A673 (cell line): ENCODE measurements around the gene TMEM150A. TPM values are rescaled to one million over a fixed set of nuclear protein-coding genes. Genes with fewer than 3 reads are reported as not detected.

Experiments
- BruUV-seq: library from RNA; stranded (reverse); fragments of 400-500 nt; replicated peaks from 2 replicates; lab custom pipeline; 2021; lab: Mats Ljungman, UMichigan
- CTCF ChIA-PET: fragments of 300-600 bp; sonication (Branson Sonifier 250); formaldehyde crosslinking; loops from one replicate; lab custom pipeline; 2022; ENCODE audit warnings: antibody characterized with exemption; lab: Charles Lee
- POLR2A ChIA-PET: fragments of 300-600 bp; sonication (Branson Sonifier 250); formaldehyde crosslinking; loops from one replicate; lab custom pipeline; 2022; ENCODE audit warnings: antibody characterized with exemption; ENCODE audit not compliant: low non-redundant PET; lab: Charles Lee
- DNase-seq: peaks from one replicate; pipeline ENCODE4 v3.0.0-alpha.2; 2015; ENCODE audit warnings: low spot score
- H3K27ac ChIP-seq: fragments of 200-600 bp; sonication (generic); 2 replicates; pipeline ENCODE4 v1.5.1; 2016; ENCODE audit warnings: mixed run types, low read depth, mild to moderate bottlenecking, mixed read lengths, antibody characterized with exemption, low read length; ENCODE audit not compliant: poor library complexity, severe bottlenecking
- H3K27me3 ChIP-seq: fragments of 200-600 bp; sonication (generic); replicated peaks from 2 replicates; pipeline ENCODE4 v1.6.1; 2017; ENCODE audit warnings: mixed run types, low read depth, mild to moderate bottlenecking, mixed read lengths, antibody characterized with exemption, low read length; ENCODE audit not compliant: insufficient read depth, poor library complexity
- H3K36me3 ChIP-seq: fragments of 200-600 bp; sonication (generic); 2 replicates; pipeline ENCODE4 v1.6.1; 2016; ENCODE audit warnings: mixed run types, mild to moderate bottlenecking, mixed read lengths, antibody characterized with exemption, low read length; ENCODE audit not compliant: insufficient read depth, poor library complexity, severe bottlenecking
- H3K4me1 ChIP-seq: fragments of 200-600 bp; sonication (generic); 2 replicates; pipeline ENCODE4 v1.6.1; 2017; ENCODE audit warnings: mixed run types, mild to moderate bottlenecking, mixed read lengths, antibody characterized with exemption, low read length; ENCODE audit not compliant: insufficient read depth, poor library complexity, severe bottlenecking
- H3K4me3 ChIP-seq: fragments of 200-600 bp; sonication (generic); 2 replicates; pipeline ENCODE4 v1.5.1; 2016; ENCODE audit warnings: low read depth, mixed run types, mild to moderate bottlenecking, mixed read lengths, low read length; ENCODE audit not compliant: poor library complexity, severe bottlenecking
- H3K9me3 ChIP-seq: fragments of 200-600 bp; sonication (generic); 2 replicates; pipeline ENCODE4 v1.6.1; 2016; ENCODE audit warnings: mixed run types, low read depth, mild to moderate bottlenecking, mixed read lengths, antibody characterized with exemption, low read length; ENCODE audit not compliant: poor library complexity, severe bottlenecking
- CTCF ChIP-seq: fragments of 300-800, 200-600 bp; sonication (generic); conservative IDR thresholded peaks from 2 replicates; pipeline ENCODE4 v1.5.1; 2017; ENCODE audit warnings: low read depth, mild to moderate bottlenecking, antibody characterized with exemption, low read length, moderate library complexity, mixed read lengths
- EZH2 ChIP-seq: fragments of 200-600 bp; sonication (generic); IDR thresholded peaks from 2 replicates; pipeline ENCODE4 v1.6.1; 2017; ENCODE audit warnings: borderline replicate concordance, low read depth, mild to moderate bottlenecking, mixed read lengths, antibody characterized with exemption, low read length; ENCODE audit not compliant: poor library complexity, severe bottlenecking
- intact Hi-C: fragments of 100-400 bp; cut with micrococcal nuclease; formaldehyde crosslinking; loops from one replicate; pipeline ENCODE4 v1.10.0; 2022; ENCODE audit not compliant: unreplicated experiment
- total RNA-seq: library from RNA; stranded (reverse); gene quantifications from 2 replicates; pipeline ENCODE4 v1.2.3, GENCODE V29; 2021

TMEM150A gene
- total RNA-seq, 1 experiment from 2014 or later = 6.6 TPM

- Histone ChIP-seq H3K9me3 (no peaks in the 10 kb centered on the region), H3K27ac (no peak overlapping the region), H3K27me3 (no peaks in the 10 kb centered on the region), H3K36me3 (peaks cover 81% of the 10 kb centered on the region), H3K4me1 (no peaks in the 10 kb centered on the region), H3K4me3 (no peak overlapping the region)
- DNase-seq = no peak
- ChIA-PET CTCF (interaction anchor here (1.7 to 2.2 kb wide), 2 partner anchors 11 to 166 kb away, joined by 5 to 8 read pairs; no protein-coding TSS in a partner anchor), POLR2A (no interaction called here)
- no peak for TF ChIP-seq CTCF
- BruUV-seq = no TSS peak
- intact Hi-C loops = loop anchor here (5.0 to 10.0 kb wide), 2 partner anchors 164 to 477 kb away; no protein-coding TSS in a partner anchor
These were observed 45.5 kb upstream of the TMEM150A start for GRCh38 chr2:85647823-85648526.

GRCh38 chr2:85646166-85646565 lies 43.7 kb upstream of the TMEM150A start:
- peaks cover 88% of the 10 kb centered on the region for H3K36me3 ChIP-seq
- intact Hi-C loops = loop anchor here (5.0 to 10.0 kb wide), 2 partner anchors 166 to 479 kb away; no protein-coding TSS in a partner anchor

GRCh38 chr2:85644909-85645308 lies 42.4 kb upstream of the TMEM150A start:
- H3K36me3 ChIP-seq = peaks cover 94% of the 10 kb centered on the region
- TF ChIP-seq CTCF (no peak), EZH2 (no peak)
- no peak overlapping the region for H3K4me3 ChIP-seq
- CTCF ChIA-PET = no interaction called here
- BruUV-seq = no TSS peak
- H3K27me3 ChIP-seq = no peaks in the 10 kb centered on the region
- H3K27ac ChIP-seq = no peak overlapping the region
- intact Hi-C loops = loop anchor here (5.0 to 10.0 kb wide), 2 partner anchors 167 to 480 kb away; no protein-coding TSS in a partner anchor
- DNase-seq = no peak
- H3K4me1 ChIP-seq = no peaks in the 10 kb centered on the region
- POLR2A ChIA-PET = no interaction called here
- no peaks in the 10 kb centered on the region for H3K9me3 ChIP-seq

More at GRCh38 chr2:85646166-85646565, 43.7 kb upstream of the TMEM150A start:
- ChIA-PET CTCF (no interaction called here), POLR2A (no interaction called here)
- Histone ChIP-seq H3K4me3 (no peak overlapping the region), H3K27ac (no peak overlapping the region), H3K9me3 (no peaks in the 10 kb centered on the region), H3K27me3 (no peaks in the 10 kb centered on the region), H3K4me1 (no peaks in the 10 kb centered on the region)
- no peak for DNase-seq
- no TSS peak for BruUV-seq
- TF ChIP-seq EZH2 = no peak
- no peak for TF ChIP-seq CTCF
